ENCODE results near the gene PADI6. TPM values are rescaled to one million over a fixed set of nuclear protein-coding genes. Genes with fewer than 3 reads are reported as not detected.

PADI6 gene
- total RNA-seq, 3 donors from 2014 or later = not detected

GRCh38 chr1:17440074-17440826 lies 68.3 kb downstream of the PADI6 start:
- no peak for TF ChIP-seq CTCF (IDR thresholded peaks at IDR 0.05)
- DNase-seq = no peak
- no peak for ATAC-seq
- peaks cover 19% of the 10 kb centered on the region for H3K4me1 ChIP-seq (ENCODE audit: low read depth)
- H3K36me3 ChIP-seq (ENCODE audit: low read depth) = no peaks in the 10 kb centered on the region
- no peaks in the 10 kb centered on the region for H3K9me3 ChIP-seq
- intact Hi-C loops (cut with DNase I, micrococcal nuclease) = no loop called here
- no peak overlapping the region for H3K4me3 ChIP-seq

- ATAC-seq = no peak
- H3K4me3 ChIP-seq = no peak overlapping the region
- H3K9me3 ChIP-seq = no peaks in the 10 kb centered on the region
- no peak for DNase-seq
- no peak for TF ChIP-seq CTCF (IDR thresholded peaks at IDR 0.05)
- intact Hi-C loops (cut with DNase I, micrococcal nuclease) = no loop called here
- H3K4me1 ChIP-seq (ENCODE audit: low read depth) = peaks cover 14% of the 10 kb centered on the region
- no peaks in the 10 kb centered on the region for H3K36me3 ChIP-seq (ENCODE audit: low read depth)
Observed at GRCh38 chr1:17440827-17441168, 68.8 kb downstream of the PADI6 start.

GRCh38 chr1:17441265-17441992 lies 69.4 kb downstream of the PADI6 start:
- H3K4me3 ChIP-seq = no peak overlapping the region
- no peaks in the 10 kb centered on the region for H3K36me3 ChIP-seq (ENCODE audit: low read depth)
- H3K9me3 ChIP-seq = no peaks in the 10 kb centered on the region
- intact Hi-C loops (cut with DNase I, micrococcal nuclease) = no loop called here
- DNase-seq = no peak
- H3K4me1 ChIP-seq (ENCODE audit: low read depth) = peaks cover 10% of the 10 kb centered on the region
- peak; percentile 13 for ATAC-seq
- no peak for TF ChIP-seq CTCF (IDR thresholded peaks at IDR 0.05)

- no peaks in the 10 kb centered on the region for H3K9me3 ChIP-seq
- peaks cover 5% of the 10 kb centered on the region for H3K4me1 ChIP-seq (ENCODE audit: low read depth)
- H3K4me3 ChIP-seq = no peak overlapping the region
- intact Hi-C loops (cut with DNase I, micrococcal nuclease) = no loop called here
- no peak for ATAC-seq
- no peak for DNase-seq
- H3K36me3 ChIP-seq (ENCODE audit: low read depth) = no peaks in the 10 kb centered on the region
- TF ChIP-seq CTCF (IDR thresholded peaks at IDR 0.05) = no peak
Observed at GRCh38 chr1:17441993-17442357, 70.0 kb downstream of the PADI6 start.

GRCh38 chr1:17442841-17443240 lies 70.8 kb downstream of the PADI6 start:
- Histone ChIP-seq H3K4me3 (no peak overlapping the region), H3K36me3 (ENCODE audit: low read depth) (no peaks in the 10 kb centered on the region), H3K4me1 (ENCODE audit: low read depth) (peaks cover 5% of the 10 kb centered on the region), H3K9me3 (no peaks in the 10 kb centered on the region)
- no peak for DNase-seq
- TF ChIP-seq CTCF (IDR thresholded peaks at IDR 0.05) = no peak
- no peak for ATAC-seq
- intact Hi-C loops (cut with DNase I, micrococcal nuclease) = no loop called here

All from mucosa of descending colon (tissue), 3 donors.